ENCODE results near the gene SRSF12.

SRSF12 gene

GRCh38 chr6:89048288-89048923 is 69.5 kb downstream of the SRSF12 start:
- no peaks in the 10 kb centered on the region for H3K27me3 ChIP-seq (replicated peaks; ENCODE audit: control insufficient read depth, insufficient read depth, low read length)
- DNase-seq (ENCODE audit: low read depth), result no peak
- peak overlapping the region; percentile 4 for H3K4me3 ChIP-seq (ENCODE audit: low read length)
- H3K9me3 ChIP-seq (ENCODE audit: control insufficient read depth, low read length), result no peaks in the 10 kb centered on the region
- peaks cover 52% of the 10 kb centered on the region for H3K4me1 ChIP-seq (ENCODE audit: control insufficient read depth, insufficient read depth, low read length)
- no peaks in the 10 kb centered on the region for H3K36me3 ChIP-seq (ENCODE audit: control insufficient read depth, insufficient read depth, low read length, severe bottlenecking)
- H3K9ac ChIP-seq (ENCODE audit: low read length), result peak overlapping the region; percentile 5

- Histone ChIP-seq H3K4me3 (ENCODE audit: low read length) (no peak overlapping the region), H3K9ac (ENCODE audit: low read length) (no peak overlapping the region), H3K9me3 (ENCODE audit: control insufficient read depth, low read length) (no peaks in the 10 kb centered on the region), H3K4me1 (ENCODE audit: control insufficient read depth, insufficient read depth, low read length) (peaks cover 52% of the 10 kb centered on the region), H3K36me3 (ENCODE audit: control insufficient read depth, insufficient read depth, low read length, severe bottlenecking) (no peaks in the 10 kb centered on the region), H3K27me3 (replicated peaks; ENCODE audit: control insufficient read depth, insufficient read depth, low read length) (no peaks in the 10 kb centered on the region)
- no peak for DNase-seq (ENCODE audit: low read depth)
Measured at GRCh38 chr6:89047473-89047872, 70.4 kb downstream of the SRSF12 start.

Data from adipocyte (in vitro differentiated cells).